ENCODE measurements around the gene SNX7. TPM values are rescaled to one million over a fixed set of nuclear protein-coding genes. Genes with fewer than 3 reads are reported as not detected.

The SNX7 gene, protein sequence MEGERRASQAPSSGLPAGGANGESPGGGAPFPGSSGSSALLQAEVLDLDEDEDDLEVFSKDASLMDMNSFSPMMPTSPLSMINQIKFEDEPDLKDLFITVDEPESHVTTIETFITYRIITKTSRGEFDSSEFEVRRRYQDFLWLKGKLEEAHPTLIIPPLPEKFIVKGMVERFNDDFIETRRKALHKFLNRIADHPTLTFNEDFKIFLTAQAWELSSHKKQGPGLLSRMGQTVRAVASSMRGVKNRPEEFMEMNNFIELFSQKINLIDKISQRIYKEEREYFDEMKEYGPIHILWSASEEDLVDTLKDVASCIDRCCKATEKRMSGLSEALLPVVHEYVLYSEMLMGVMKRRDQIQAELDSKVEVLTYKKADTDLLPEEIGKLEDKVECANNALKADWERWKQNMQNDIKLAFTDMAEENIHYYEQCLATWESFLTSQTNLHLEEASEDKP
- polyA plus RNA-seq (2013, experiment 1 of 2) = 41.6 TPM
- 44.8 TPM for polyA plus RNA-seq (2013, experiment 2 of 2)

- Histone ChIP-seq H2BK12ac (ENCODE audit: low read length in 2 of 2) (peak within 1 kb of the TSS in 1 of 2 experiments; percentile 88), H2AFZ (ENCODE audit: low read depth, low read length) (peak within 1 kb of the TSS; percentile 76), H3K9ac (ENCODE audit: low read length) (peak within 1 kb of the TSS; percentile 90), H4K91ac (ENCODE audit: low read length) (peak within 1 kb of the TSS; percentile 91), H2BK120ac (ENCODE audit: low read depth, low read length) (peak within 1 kb of the TSS; percentile 97), H3K79me1 (replicated peaks; ENCODE audit: low read length, poor library complexity, severe bottlenecking) (peaks cover 6% of the 10 kb centered on the region), H3K36me3 (ENCODE audit: control insufficient read depth in 1 of 2, insufficient read depth in 2 of 2, low read depth in 1 of 2, low read length in 2 of 2) (no peaks in the 10 kb centered on the region), H3K27me3 (ENCODE audit: control insufficient read depth in 1 of 2, insufficient read depth in 1 of 2, low read length in 2 of 2) (no peaks in the 10 kb centered on the region), H3K4me2 (ENCODE audit: low read length, poor library complexity, severe bottlenecking) (peak within 1 kb of the TSS; percentile 76), H3K14ac (ENCODE audit: low read length in 2 of 2) (peak within 1 kb of the TSS in 1 of 2 experiments; percentile 96), H2BK15ac (ENCODE audit: low read depth, poor library complexity, severe bottlenecking) (peak within 1 kb of the TSS; percentile 89), H3K4ac (ENCODE audit: low read depth in 1 of 2, low read length in 2 of 2) (peak within 1 kb of the TSS; percentile 77 to 91), H4K8ac (ENCODE audit: low read length) (peak within 1 kb of the TSS; percentile 96), H2AK5ac (ENCODE audit: low read length, severe bottlenecking) (no peak within 1 kb of the TSS), H3K9me3 (ENCODE audit: control insufficient read depth, low read length) (no peaks in the 10 kb centered on the region), H3K4me3 (ENCODE audit: insufficient read depth in 1 of 2, low read depth in 1 of 2, low read length in 2 of 2) (peak within 1 kb of the TSS; percentile 88 to 94), H3K18ac (ENCODE audit: low read depth in 1 of 2, low read length in 2 of 2) (peak within 1 kb of the TSS; percentile 96 to 98), H3K27ac (ENCODE audit: low read length, poor library complexity, severe bottlenecking) (peak within 1 kb of the TSS; percentile 89), H3K4me1 (ENCODE audit: control insufficient read depth, insufficient read depth, low read depth, low read length) (no peaks in the 10 kb centered on the region), H2BK5ac (ENCODE audit: low read depth, low read length, poor library complexity, severe bottlenecking) (peak within 1 kb of the TSS; percentile 76), H3K23ac (ENCODE audit: low read length in 2 of 2) (peak within 1 kb of the TSS in 1 of 2 experiments; percentile 62)
- 0% methylated on average over 42 of the region's 80 CpGs for WGBS
- peak; percentile 80 for DNase-seq
These were observed at the start of gene SNX7 for GRCh38 chr1:98661544-98662355. Gene SNX7, plus strand, starts transcription at chr1:98661721. Its CDS starts 11 bp downstream, at chr1:98661732.

DNA sequence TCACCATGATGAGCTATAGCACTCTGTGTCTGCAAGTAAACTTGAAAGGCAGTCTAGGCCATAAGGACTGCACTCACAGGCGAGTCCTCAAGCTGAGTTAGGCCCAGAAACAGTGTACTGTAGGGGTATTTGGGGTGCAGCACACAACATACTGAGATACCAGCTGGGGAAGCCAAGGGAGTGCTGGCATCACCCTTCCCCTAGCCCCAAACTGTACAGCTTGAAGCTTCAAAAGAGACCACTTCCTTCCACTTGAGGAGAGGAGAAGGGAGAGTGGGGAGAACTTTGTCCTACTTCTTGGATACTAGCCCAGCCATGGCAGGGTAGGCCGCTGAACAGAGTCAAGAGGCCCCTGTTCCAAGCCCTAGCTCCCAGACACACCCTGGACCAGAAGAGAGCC is 24.2 kb upstream of the SNX7 start:
- H3K23ac ChIP-seq (ENCODE audit: low read length in 2 of 2) = no peak overlapping the region
- H3K36me3 ChIP-seq (ENCODE audit: control insufficient read depth in 1 of 2, insufficient read depth in 2 of 2, low read depth in 1 of 2, low read length in 2 of 2) = no peaks in the 10 kb centered on the region
- no peak overlapping the region for H4K8ac ChIP-seq (ENCODE audit: low read length)
- no peak overlapping the region for H4K91ac ChIP-seq (ENCODE audit: low read length)
- no peak overlapping the region for H2BK120ac ChIP-seq (ENCODE audit: low read depth, low read length)
- H3K4me1 ChIP-seq (ENCODE audit: control insufficient read depth, insufficient read depth, low read depth, low read length) = no peaks in the 10 kb centered on the region
- no peak overlapping the region for H3K27ac ChIP-seq (ENCODE audit: low read length, poor library complexity, severe bottlenecking)
- H3K14ac ChIP-seq (ENCODE audit: low read length in 2 of 2) = no peak overlapping the region
- H3K4me2 ChIP-seq (ENCODE audit: low read length, poor library complexity, severe bottlenecking) = no peak overlapping the region
- no peak overlapping the region for H2AK5ac ChIP-seq (ENCODE audit: low read length, severe bottlenecking)
- H3K4ac ChIP-seq (ENCODE audit: low read depth in 1 of 2, low read length in 2 of 2) = no peak overlapping the region
- H3K18ac ChIP-seq (ENCODE audit: low read depth in 1 of 2, low read length in 2 of 2) = no peak overlapping the region
- H3K4me3 ChIP-seq (ENCODE audit: insufficient read depth in 1 of 2, low read depth in 1 of 2, low read length in 2 of 2) = no peak overlapping the region
- H2AFZ ChIP-seq (ENCODE audit: low read depth, low read length) = no peak overlapping the region
- peaks cover 8% of the 10 kb centered on the region for H3K9me3 ChIP-seq (ENCODE audit: control insufficient read depth, low read length)
- no peak overlapping the region for H2BK5ac ChIP-seq (ENCODE audit: low read depth, low read length, poor library complexity, severe bottlenecking)
- DNase-seq = no peak
- H3K79me1 ChIP-seq (replicated peaks; ENCODE audit: low read length, poor library complexity, severe bottlenecking) = no peaks in the 10 kb centered on the region
- H2BK12ac ChIP-seq (ENCODE audit: low read length in 2 of 2) = no peak overlapping the region
- H2BK15ac ChIP-seq (ENCODE audit: low read depth, poor library complexity, severe bottlenecking) = no peak overlapping the region
- WGBS = 41% methylated on average over 2 of the region's 2 CpGs
- no peaks in the 10 kb centered on the region for H3K27me3 ChIP-seq (ENCODE audit: control insufficient read depth in 1 of 2, insufficient read depth in 1 of 2, low read length in 2 of 2)
- H3K9ac ChIP-seq (ENCODE audit: low read length) = no peak overlapping the region

GRCh38 chr1:98638185-98638584 is 23.3 kb upstream of the SNX7 start:
- Histone ChIP-seq H3K36me3 (ENCODE audit: control insufficient read depth in 1 of 2, insufficient read depth in 2 of 2, low read depth in 1 of 2, low read length in 2 of 2) (no peaks in the 10 kb centered on the region), H3K4me2 (ENCODE audit: low read length, poor library complexity, severe bottlenecking) (no peak overlapping the region), H3K4ac (ENCODE audit: low read depth in 1 of 2, low read length in 2 of 2) (no peak overlapping the region), H2BK15ac (ENCODE audit: low read depth, poor library complexity, severe bottlenecking) (no peak overlapping the region), H4K91ac (ENCODE audit: low read length) (no peak overlapping the region), H2AK5ac (ENCODE audit: low read length, severe bottlenecking) (no peak overlapping the region), H3K23ac (ENCODE audit: low read length in 2 of 2) (no peak overlapping the region), H3K27ac (ENCODE audit: low read length, poor library complexity, severe bottlenecking) (no peak overlapping the region), H2BK12ac (ENCODE audit: low read length in 2 of 2) (no peak overlapping the region), H3K79me1 (replicated peaks; ENCODE audit: low read length, poor library complexity, severe bottlenecking) (no peaks in the 10 kb centered on the region), H3K9ac (ENCODE audit: low read length) (no peak overlapping the region), H3K18ac (ENCODE audit: low read depth in 1 of 2, low read length in 2 of 2) (no peak overlapping the region), H3K4me1 (ENCODE audit: control insufficient read depth, insufficient read depth, low read depth, low read length) (no peaks in the 10 kb centered on the region), H2AFZ (ENCODE audit: low read depth, low read length) (no peak overlapping the region), H2BK5ac (ENCODE audit: low read depth, low read length, poor library complexity, severe bottlenecking) (no peak overlapping the region), H3K14ac (ENCODE audit: low read length in 2 of 2) (no peak overlapping the region), H3K9me3 (ENCODE audit: control insufficient read depth, low read length) (peaks cover 8% of the 10 kb centered on the region), H3K4me3 (ENCODE audit: insufficient read depth in 1 of 2, low read depth in 1 of 2, low read length in 2 of 2) (no peak overlapping the region), H3K27me3 (ENCODE audit: control insufficient read depth in 1 of 2, insufficient read depth in 1 of 2, low read length in 2 of 2) (no peaks in the 10 kb centered on the region), H4K8ac (ENCODE audit: low read length) (no peak overlapping the region), H2BK120ac (ENCODE audit: low read depth, low read length) (no peak overlapping the region)
- no peak for DNase-seq

DNA sequence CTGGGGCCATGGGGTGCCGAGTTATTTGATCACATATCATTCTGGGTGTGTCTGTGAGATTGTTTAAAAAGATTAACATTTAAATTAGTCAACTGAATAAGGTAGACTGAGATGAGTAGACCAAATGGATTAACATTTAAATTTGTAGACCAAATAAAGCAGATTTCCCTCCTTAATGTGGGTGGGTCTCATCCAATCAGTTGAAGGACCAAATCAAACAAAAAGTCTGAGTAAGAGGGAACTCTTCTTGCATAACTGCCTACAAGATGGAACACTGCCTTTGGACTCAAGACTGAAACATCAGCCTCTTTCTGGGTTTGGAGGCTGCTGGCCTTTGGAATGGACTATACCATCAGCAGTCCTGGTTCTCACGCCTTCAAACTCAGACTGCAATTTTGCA is 17.0 kb upstream of the SNX7 start:
- Histone ChIP-seq H2BK5ac (ENCODE audit: low read depth, low read length, poor library complexity, severe bottlenecking) (no peak overlapping the region), H2BK120ac (ENCODE audit: low read depth, low read length) (no peak overlapping the region), H3K36me3 (ENCODE audit: control insufficient read depth in 1 of 2, insufficient read depth in 2 of 2, low read depth in 1 of 2, low read length in 2 of 2) (no peaks in the 10 kb centered on the region), H2BK12ac (ENCODE audit: low read length in 2 of 2) (no peak overlapping the region), H3K27me3 (ENCODE audit: control insufficient read depth in 1 of 2, insufficient read depth in 1 of 2, low read length in 2 of 2) (no peaks in the 10 kb centered on the region), H3K4me2 (ENCODE audit: low read length, poor library complexity, severe bottlenecking) (no peak overlapping the region), H3K4ac (ENCODE audit: low read depth in 1 of 2, low read length in 2 of 2) (no peak overlapping the region), H3K14ac (ENCODE audit: low read length in 2 of 2) (no peak overlapping the region), H2BK15ac (ENCODE audit: low read depth, poor library complexity, severe bottlenecking) (no peak overlapping the region), H3K27ac (ENCODE audit: low read length, poor library complexity, severe bottlenecking) (no peak overlapping the region), H2AFZ (ENCODE audit: low read depth, low read length) (no peak overlapping the region), H3K79me1 (replicated peaks; ENCODE audit: low read length, poor library complexity, severe bottlenecking) (no peaks in the 10 kb centered on the region), H4K91ac (ENCODE audit: low read length) (no peak overlapping the region), H3K9ac (ENCODE audit: low read length) (no peak overlapping the region), H3K9me3 (ENCODE audit: control insufficient read depth, low read length) (peaks cover 8% of the 10 kb centered on the region), H4K8ac (ENCODE audit: low read length) (no peak overlapping the region), H3K4me1 (ENCODE audit: control insufficient read depth, insufficient read depth, low read depth, low read length) (no peaks in the 10 kb centered on the region), H3K18ac (ENCODE audit: low read depth in 1 of 2, low read length in 2 of 2) (no peak overlapping the region), H2AK5ac (ENCODE audit: low read length, severe bottlenecking) (no peak overlapping the region), H3K4me3 (ENCODE audit: insufficient read depth in 1 of 2, low read depth in 1 of 2, low read length in 2 of 2) (no peak overlapping the region), H3K23ac (ENCODE audit: low read length in 2 of 2) (no peak overlapping the region)
- 63% methylated on average over 2 of the region's 2 CpGs for WGBS
- no peak for DNase-seq
